ENCODE measurements around the gene CCDC12. TPM values are rescaled to one million over a fixed set of nuclear protein-coding genes. Genes with fewer than 3 reads are reported as not detected.
A peak's percentile ranks its signal among the peaks of the same experiment; 100 is the strongest.

Gene CCDC12
- total and polyA plus RNA-seq, 9 of the 15 experiments (the other 6 are each of a cell fraction or from before 2014, with no cell fraction given): 8.9 to 201 (median 86.9) TPM

GRCh38 chr3:46998852-46999515 lies 22.4 kb upstream of the CCDC12 start:
- Histone ChIP-seq H3K4me1 (replicated peaks in 1 of 2; ENCODE audit: control insufficient read depth in 2 of 2, insufficient read depth in 2 of 2, low read length in 2 of 2) (peaks cover 0 to 64% of the 10 kb centered on the region in 2 experiments; a peak in 2 of 5 replicates), H3K36me3 (ENCODE audit: control insufficient read depth, insufficient read depth, low read length) (peaks cover 98% of the 10 kb centered on the region), H3K4me3 (no peak overlapping the region), H3K9me3 (replicated peaks; ENCODE audit: control insufficient read depth, insufficient read depth, low read depth, low read length) (no peaks in the 10 kb centered on the region), H3K79me2 (ENCODE audit: control insufficient read depth, insufficient read depth, low read length) (no peaks in the 10 kb centered on the region), H4K20me1 (replicated peaks; ENCODE audit: control insufficient read depth, insufficient read depth, low read length) (peaks cover 8% of the 10 kb centered on the region; the same call in 1 of the 2 replicates), H3K9ac (ENCODE audit: insufficient read depth in 1 of 2, low read depth in 2 of 2, low read length in 2 of 2) (peak overlapping the region in 1 of 2 experiments; percentile 23; a peak in 1 of 4 replicates), H3K27ac (ENCODE audit: extremely low read depth, low read depth, low read length) (no peak overlapping the region), H3K4me2 (ENCODE audit: insufficient read depth, low read length) (no peak overlapping the region), H2AFZ (ENCODE audit: low read depth, low read length) (no peak overlapping the region), H3K27me3 (ENCODE audit: control insufficient read depth in 2 of 2, insufficient read depth in 2 of 2, low read length in 2 of 2) (no peaks in the 10 kb centered on the region), H3K9me1 (ENCODE audit: control insufficient read depth, insufficient read depth, low read length) (no peaks in the 10 kb centered on the region)
- DNase-seq (ENCODE audit: extremely low read depth in 1 of 4, low spot score in 3 of 4) (no peak), FAIRE-seq (no peak), ATAC-seq (no peak)
- 88% methylated on average over 21 of the region's 22 CpGs for WGBS (ENCODE audit: insufficient coverage, low coverage, missing lambda C conversion rate)
- CTCF ChIA-PET (ENCODE audit: low intra/inter-chr PET ratio): interaction anchor here (0.9 to 3.8 kb wide), 3 partner anchors 66 to 132 kb away, joined by 6 to 33 read pairs (median 6); no protein-coding TSS in a partner anchor
- POLR2A ChIA-PET: interaction anchor here (0.7 to 2.9 kb wide), 5 partner anchors 8 to 43 kb away, joined by 3 to 16 read pairs (median 5); partner anchors contain the start of gene NBEAL2
- in situ Hi-C loops (cut with MboI): no loop called here
- intact Hi-C loops (cut with micrococcal nuclease): loop anchor here (1.0 to 10.0 kb wide), 4 partner anchors 68 to 294 kb away; partner anchors contain the start of gene TMIE
- BruUV-seq (replicated peaks): no TSS peak
- TF ChIP-seq JUNB (CRISPR knock-in tag; conservative IDR thresholded peaks at IDR 0.05): no peak
- no peak for TF ChIP-seq KHSRP (IDR thresholded peaks at IDR 0.05)
- no peak for TF ChIP-seq ZFP36 (IDR thresholded peaks at IDR 0.05; ENCODE audit: low read depth, low read length, partially characterized antibody)
- 0 out of 2 replicates have a peak, but pooled peaks have one; percentile 1 for TF ChIP-seq ESRRA (IDR thresholded peaks at IDR 0.05; ENCODE audit: borderline replicate concordance, low read depth)
- no peak for TF ChIP-seq SLC30A9 (CRISPR knock-in tag; IDR thresholded peaks at IDR 0.05)
- no peak for TF ChIP-seq BHLHE40 (IDR thresholded peaks at IDR 0.05; ENCODE audit: low read length)
- TF ChIP-seq HMG20A (CRISPR knock-in tag; conservative IDR thresholded peaks at IDR 0.05): no peak
- TF ChIP-seq ELK3 (CRISPR knock-in tag; IDR thresholded peaks at IDR 0.05): no peak
- TF ChIP-seq E4F1 (CRISPR knock-in tag; IDR thresholded peaks at IDR 0.05; ENCODE audit: borderline replicate concordance): no peak
- no peak for TF ChIP-seq ZNF764 (CRISPR knock-in tag; IDR thresholded peaks at IDR 0.05; ENCODE audit: low read depth)
- TF ChIP-seq RNF2 (IDR thresholded peaks at IDR 0.05): no peak
- no peak for TF ChIP-seq ZNF79 (CRISPR knock-in tag; IDR thresholded peaks at IDR 0.05; ENCODE audit: low read depth)
- no peak for TF ChIP-seq ZBED1 (IDR thresholded peaks at IDR 0.05)
- TF ChIP-seq ZNF589 (CRISPR knock-in tag; IDR thresholded peaks at IDR 0.05; ENCODE audit: low read depth): no peak
- no peak for TF ChIP-seq LARP7 (IDR thresholded peaks at IDR 0.05)
- TF ChIP-seq ETV1 (tag; conservative IDR thresholded peaks at IDR 0.05; ENCODE audit: low read depth): no peak
- TF ChIP-seq ZFX (CRISPR knock-in tag; IDR thresholded peaks at IDR 0.05): no peak
- no peak for TF ChIP-seq CBX5 (IDR thresholded peaks at IDR 0.05; ENCODE audit: borderline replicate concordance, low read depth)
- TF ChIP-seq ARNT (IDR thresholded peaks at IDR 0.05): no peak
- TF ChIP-seq FUS (optimal IDR thresholded peaks at IDR 0.05; ENCODE audit: low read depth, low read length): no peak
